Right atrium auricular region (tissue), 2 donors: Measurements from ENCODE around the gene SLC22A14. TPM values are rescaled to one million over a fixed set of nuclear protein-coding genes. Genes with fewer than 3 reads are reported as not detected.
"Not testable (repeated sequence)": the region's sequence is repeated elsewhere in the genome, so short reads cannot be mapped to it uniquely, and the experiment has no call there.

Experiments
- DNase-seq: peaks from one replicate; pipeline ENCODE4 v3.0.0-alpha.2; 2019; ENCODE audit warnings: low spot score
- H3K27ac ChIP-seq, 2 donors: fragments of 200-600 bp; sonication (generic); 1 replicate in 1 of 2; 2 replicates in 1 of 2; pipeline ENCODE4 v1.5.1; 2016 to 2019
- H3K27me3 ChIP-seq, 2 donors: fragments of 200-600 bp; sonication (generic); one replicate each; pipeline versions ENCODE4 v1.5.1 to v1.6.0; 2017 to 2019
- H3K36me3 ChIP-seq: fragments of 200-600 bp; sonication (generic); one replicate; pipeline ENCODE4 v1.5.1; 2016
- H3K4me1 ChIP-seq, 2 donors: fragments of 200-600 bp; sonication (generic); one replicate each; pipeline versions ENCODE4 v1.5.1 to v1.6.0; 2017 to 2019
- H3K4me3 ChIP-seq, 2 donors: fragments of 200-600 bp; sonication (generic); 1 replicate in 1 of 2; 2 replicates in 1 of 2; pipeline ENCODE4 v1.5.1; 2017 to 2019; ENCODE audit warnings: mild to moderate bottlenecking in 1 of 2, moderate library complexity in 1 of 2
- H3K9me3 ChIP-seq, 2 donors: fragments of 200-600 bp; sonication (generic); one replicate each; pipeline ENCODE4 v1.5.1; 2019
- total RNA-seq, 2 donors: library from RNA; depleted of rRNA; stranded (reverse); fragments of >200 nt; gene quantifications; one replicate each; pipeline ENCODE4 v1.1.0, GENCODE V29; 2016
- TF ChIP-seq, protein P1 (sequence below), 2 donors: fragments of 200-600 bp; sonication (generic); IDR thresholded peaks; one replicate each; pipeline ENCODE4 v1.5.1; 2019; ENCODE audit warnings: antibody characterized with exemption in 2 of 2

SLC22A14 gene
- total RNA-seq, 2 donors from 2014 or later, result not detected

DNA sequence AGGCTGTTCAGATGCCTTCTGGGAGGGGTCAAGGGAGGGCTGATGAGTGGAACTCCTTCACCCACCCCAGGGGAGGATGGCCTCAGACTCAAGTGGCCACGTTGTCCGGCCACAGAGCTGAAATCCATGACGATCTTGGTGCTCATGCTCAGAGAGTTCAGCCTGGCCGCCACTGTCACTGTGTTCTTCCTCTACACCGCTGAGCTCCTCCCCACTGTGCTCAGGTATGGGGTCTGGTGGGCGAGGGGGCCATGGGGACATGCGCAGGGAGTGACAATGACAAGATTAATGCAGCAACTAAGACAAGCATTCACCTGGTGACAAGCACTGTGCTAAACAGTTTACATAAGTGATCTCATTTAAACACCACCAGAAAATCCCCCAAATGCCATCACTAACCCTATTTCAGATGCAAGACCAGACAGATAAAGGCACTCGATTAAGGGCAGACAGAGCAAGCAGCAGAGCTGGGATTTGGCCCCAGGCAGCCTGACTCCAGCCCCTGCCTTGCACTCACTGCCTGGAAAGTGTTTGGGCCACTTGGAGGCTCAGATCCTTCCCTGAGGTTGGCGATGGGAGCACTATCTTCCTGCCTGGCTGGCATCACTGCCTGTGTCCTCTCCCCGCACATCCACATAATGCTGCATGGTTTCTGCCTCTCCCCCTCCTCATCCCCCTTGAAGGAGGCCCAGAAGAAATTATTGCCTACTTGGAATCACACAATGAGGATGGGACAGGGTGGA, 33.6 kb downstream of the SLC22A14 start:
- no peaks in the 10 kb centered on the region for H3K9me3 ChIP-seq
- no peak overlapping the region for H3K27ac ChIP-seq
- no peaks in the 10 kb centered on the region for H3K27me3 ChIP-seq
- H3K4me3 ChIP-seq, result no peak overlapping the region
- TF ChIP-seq, protein P1, sequence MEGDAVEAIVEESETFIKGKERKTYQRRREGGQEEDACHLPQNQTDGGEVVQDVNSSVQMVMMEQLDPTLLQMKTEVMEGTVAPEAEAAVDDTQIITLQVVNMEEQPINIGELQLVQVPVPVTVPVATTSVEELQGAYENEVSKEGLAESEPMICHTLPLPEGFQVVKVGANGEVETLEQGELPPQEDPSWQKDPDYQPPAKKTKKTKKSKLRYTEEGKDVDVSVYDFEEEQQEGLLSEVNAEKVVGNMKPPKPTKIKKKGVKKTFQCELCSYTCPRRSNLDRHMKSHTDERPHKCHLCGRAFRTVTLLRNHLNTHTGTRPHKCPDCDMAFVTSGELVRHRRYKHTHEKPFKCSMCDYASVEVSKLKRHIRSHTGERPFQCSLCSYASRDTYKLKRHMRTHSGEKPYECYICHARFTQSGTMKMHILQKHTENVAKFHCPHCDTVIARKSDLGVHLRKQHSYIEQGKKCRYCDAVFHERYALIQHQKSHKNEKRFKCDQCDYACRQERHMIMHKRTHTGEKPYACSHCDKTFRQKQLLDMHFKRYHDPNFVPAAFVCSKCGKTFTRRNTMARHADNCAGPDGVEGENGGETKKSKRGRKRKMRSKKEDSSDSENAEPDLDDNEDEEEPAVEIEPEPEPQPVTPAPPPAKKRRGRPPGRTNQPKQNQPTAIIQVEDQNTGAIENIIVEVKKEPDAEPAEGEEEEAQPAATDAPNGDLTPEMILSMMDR (IDR thresholded peaks at IDR 0.05), result no peak
- H3K36me3 ChIP-seq, result no peaks in the 10 kb centered on the region
- DNase-seq, result peak; percentile 51
- no peaks in the 10 kb centered on the region for H3K4me1 ChIP-seq

GRCh38 chr3:38316356-38317191, 34.5 kb downstream of the SLC22A14 start:
- H3K36me3 ChIP-seq, result no peaks in the 10 kb centered on the region
- TF ChIP-seq, protein P1 (IDR thresholded peaks at IDR 0.05), result no peak
- no peaks in the 10 kb centered on the region for H3K27me3 ChIP-seq
- H3K27ac ChIP-seq, result no peak overlapping the region
- no peaks in the 10 kb centered on the region for H3K9me3 ChIP-seq
- no peak overlapping the region for H3K4me3 ChIP-seq
- DNase-seq, result no peak
- no peaks in the 10 kb centered on the region for H3K4me1 ChIP-seq

- no peaks in the 10 kb centered on the region for H3K36me3 ChIP-seq
- no peaks in the 10 kb centered on the region for H3K4me1 ChIP-seq
- no peak for DNase-seq
- no peak overlapping the region for H3K27ac ChIP-seq
- H3K4me3 ChIP-seq, result no peak overlapping the region
- no peaks in the 10 kb centered on the region for H3K27me3 ChIP-seq
- TF ChIP-seq, protein P1 (IDR thresholded peaks at IDR 0.05), result no peak
- no peaks in the 10 kb centered on the region for H3K9me3 ChIP-seq
These were observed 35.2 kb downstream of the SLC22A14 start for GRCh38 chr3:38317192-38317759.

GRCh38 chr3:38318766-38319671, 36.9 kb downstream of the SLC22A14 start:
- DNase-seq, result no peak
- no peaks in the 10 kb centered on the region for H3K36me3 ChIP-seq

GRCh38 chr3:38320638-38321037, 38.5 kb downstream of the SLC22A14 start:
- H3K4me1 ChIP-seq, H3K4me3 ChIP-seq, H3K36me3 ChIP-seq, H3K9me3 ChIP-seq, H3K27me3 ChIP-seq, DNase-seq, H3K27ac ChIP-seq: not testable (repeated sequence)

More at GRCh38 chr3:38318766-38319671, 36.9 kb downstream of the SLC22A14 start:
- Histone ChIP-seq H3K9me3 (no peaks in the 10 kb centered on the region), H3K4me1 (no peaks in the 10 kb centered on the region), H3K27ac (no peak overlapping the region), H3K4me3 (no peak overlapping the region), H3K27me3 (no peaks in the 10 kb centered on the region)
- TF ChIP-seq, protein P1 (IDR thresholded peaks at IDR 0.05), result no peak
